IPS-18a (cell line): Measurements from ENCODE around the gene UVRAG.
"Not testable (repeated sequence)": the region's sequence is repeated elsewhere in the genome, so short reads cannot be mapped to it uniquely, and the experiment has no call there.

Experiments used
- H3K27ac ChIP-seq: one replicate; pipeline ENCODE4 v1.5.1; 2013; ENCODE audit warnings: low read length
- H3K27me3 ChIP-seq: one replicate; pipeline ENCODE4 v1.6.1; 2013; ENCODE audit warnings: mild to moderate bottlenecking, low read length; ENCODE audit not compliant: control insufficient read depth, insufficient read depth
- H3K36me3 ChIP-seq: one replicate; pipeline ENCODE4 v1.6.1; 2013; ENCODE audit warnings: low read depth, low read length; ENCODE audit not compliant: control insufficient read depth
- H3K4me1 ChIP-seq: one replicate; pipeline ENCODE4 v1.6.1; 2013; ENCODE audit warnings: low read depth, low read length; ENCODE audit not compliant: control insufficient read depth
- H3K4me3 ChIP-seq: one replicate; pipeline ENCODE4 v1.5.1; 2013; ENCODE audit warnings: low read length
- H3K9ac ChIP-seq: one replicate; pipeline ENCODE4 v1.6.1; 2013; ENCODE audit warnings: mild to moderate bottlenecking, low read length, moderate library complexity
- H3K9me3 ChIP-seq: one replicate; pipeline ENCODE4 v1.6.1; 2013; ENCODE audit warnings: low read depth, low read length; ENCODE audit not compliant: control insufficient read depth

The UVRAG gene

GRCh38 chr11:75959540-75959939 is 144.5 kb downstream of the UVRAG start:
- Histone ChIP-seq H3K9me3 (no peaks in the 10 kb centered on the region), H3K4me1 (no peaks in the 10 kb centered on the region), H3K36me3 (no peaks in the 10 kb centered on the region), H3K27ac (no peak overlapping the region), H3K27me3 (no peaks in the 10 kb centered on the region), H3K9ac (no peak overlapping the region), H3K4me3 (no peak overlapping the region)

DNA sequence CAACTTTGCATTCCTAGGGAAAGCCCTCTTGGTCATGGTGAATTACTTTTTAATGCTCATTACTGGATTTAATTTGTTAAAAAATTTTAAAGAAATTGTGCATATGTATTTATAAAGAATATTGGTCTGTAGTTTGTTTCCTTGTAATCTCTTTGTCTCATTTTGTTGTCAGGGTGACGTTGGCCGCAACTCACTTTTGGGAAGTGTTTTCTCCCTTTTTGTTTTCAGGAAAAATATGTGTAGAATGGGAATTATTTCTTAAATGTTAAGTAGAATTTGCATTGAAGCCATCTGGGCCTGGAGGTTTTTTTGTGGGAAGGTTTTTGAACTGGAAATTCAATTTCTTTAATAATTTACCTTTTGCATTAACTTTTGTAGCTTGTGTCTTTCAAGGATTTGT is 149.1 kb downstream of the UVRAG start:
- Histone ChIP-seq H3K4me3 (no peak overlapping the region), H3K36me3 (no peaks in the 10 kb centered on the region), H3K9me3 (no peaks in the 10 kb centered on the region), H3K27ac (no peak overlapping the region), H3K9ac (no peak overlapping the region), H3K27me3 (no peaks in the 10 kb centered on the region), H3K4me1 (no peaks in the 10 kb centered on the region)

- H3K4me1 ChIP-seq, result no peaks in the 10 kb centered on the region
- no peaks in the 10 kb centered on the region for H3K9me3 ChIP-seq
- no peaks in the 10 kb centered on the region for H3K27me3 ChIP-seq
- no peaks in the 10 kb centered on the region for H3K36me3 ChIP-seq
- no peak overlapping the region for H3K9ac ChIP-seq
- no peak overlapping the region for H3K4me3 ChIP-seq
- H3K27ac ChIP-seq, result no peak overlapping the region
These were observed 151.7 kb downstream of the UVRAG start for GRCh38 chr11:75966537-75967287.

DNA sequence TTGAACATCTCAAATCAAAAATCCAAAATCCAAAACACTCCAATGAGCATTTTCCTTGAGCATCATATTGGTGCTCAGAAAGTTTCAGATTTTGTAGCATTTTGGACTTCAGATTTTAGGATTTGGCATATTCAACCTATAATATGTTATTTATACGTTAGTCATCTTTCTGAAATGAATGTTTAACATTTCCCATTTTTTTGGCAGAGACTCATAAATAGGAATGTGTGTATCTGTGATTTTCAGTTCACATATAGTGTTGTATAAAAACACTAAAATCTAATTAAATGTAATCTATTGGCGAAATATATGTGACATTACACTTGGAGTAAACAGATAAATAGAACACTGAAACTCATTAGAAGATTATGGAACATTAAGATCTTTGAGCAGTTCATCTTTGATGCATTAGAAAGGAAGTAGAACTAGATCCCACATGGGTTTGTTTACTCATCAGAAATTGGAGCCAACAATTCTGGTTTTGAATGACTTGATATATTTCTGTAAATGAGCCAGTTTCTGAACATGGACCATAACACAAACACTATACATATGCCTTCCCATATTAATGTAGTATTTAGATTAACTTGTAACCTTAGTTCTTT is 153.1 kb downstream of the UVRAG start:
- no peak overlapping the region for H3K9ac ChIP-seq
- no peak overlapping the region for H3K27ac ChIP-seq
- no peaks in the 10 kb centered on the region for H3K9me3 ChIP-seq
- H3K4me1 ChIP-seq, result no peaks in the 10 kb centered on the region
- no peak overlapping the region for H3K4me3 ChIP-seq
- H3K36me3 ChIP-seq, result no peaks in the 10 kb centered on the region
- no peaks in the 10 kb centered on the region for H3K27me3 ChIP-seq

- no peak overlapping the region for H3K27ac ChIP-seq
- no peak overlapping the region for H3K9ac ChIP-seq
- H3K4me1 ChIP-seq, result no peaks in the 10 kb centered on the region
These were observed 154.8 kb downstream of the UVRAG start for GRCh38 chr11:75969626-75970308.

GRCh38 chr11:75973710-75974109 is 158.7 kb downstream of the UVRAG start:
- not testable (repeated sequence) for H3K4me1 ChIP-seq, H3K4me3 ChIP-seq, H3K27me3 ChIP-seq, H3K9me3 ChIP-seq, H3K27ac ChIP-seq, H3K9ac ChIP-seq, H3K36me3 ChIP-seq

More at GRCh38 chr11:75969626-75970308, 154.8 kb downstream of the UVRAG start:
- Histone ChIP-seq H3K4me3 (no peak overlapping the region), H3K27me3 (no peaks in the 10 kb centered on the region), H3K9me3 (no peaks in the 10 kb centered on the region), H3K36me3 (no peaks in the 10 kb centered on the region)

DNA sequence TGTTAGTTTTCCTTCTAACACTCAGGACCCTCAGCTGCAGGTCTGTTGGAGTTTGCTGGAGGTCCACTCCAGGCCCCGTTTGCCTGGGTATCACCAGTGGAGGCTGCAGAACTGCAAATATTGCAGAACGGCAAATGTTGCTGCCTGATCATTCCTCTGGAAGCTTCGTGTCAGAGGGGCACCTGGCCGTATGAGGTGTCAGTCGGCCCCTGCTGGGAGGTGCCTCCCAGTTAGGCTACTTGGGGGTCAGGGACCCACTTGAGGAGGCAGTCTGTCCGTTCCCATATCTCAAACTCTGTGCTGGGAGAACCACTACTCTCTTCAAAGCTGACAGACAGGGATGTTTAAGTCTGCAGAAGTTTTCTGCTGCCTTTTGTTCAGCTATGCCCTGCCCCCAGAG is 164.1 kb downstream of the UVRAG start:
- not testable (repeated sequence) for H3K36me3 ChIP-seq, H3K9me3 ChIP-seq, H3K27me3 ChIP-seq

GRCh38 chr11:75979479-75980027 is 164.5 kb downstream of the UVRAG start:
- H3K36me3 ChIP-seq, H3K9me3 ChIP-seq, H3K4me1 ChIP-seq, H3K27me3 ChIP-seq, H3K27ac ChIP-seq: not testable (repeated sequence)
- H3K9ac ChIP-seq, result peak overlapping the region; percentile 54
- peak overlapping the region; percentile 48 for H3K4me3 ChIP-seq

More for the DNA sequence above, 164.1 kb downstream of the UVRAG start:
- H3K27ac ChIP-seq, H3K4me3 ChIP-seq, H3K4me1 ChIP-seq, H3K9ac ChIP-seq: not testable (repeated sequence)

GRCh38 chr11:75980031-75980430 is 165.0 kb downstream of the UVRAG start:
- Histone ChIP-seq H3K4me1 (no peaks in the 10 kb centered on the region), H3K27me3 (no peaks in the 10 kb centered on the region), H3K36me3 (peaks cover 11% of the 10 kb centered on the region), H3K9ac (peak overlapping the region; percentile 54), H3K4me3 (peak overlapping the region; percentile 48), H3K9me3 (no peaks in the 10 kb centered on the region), H3K27ac (no peak overlapping the region)

DNA sequence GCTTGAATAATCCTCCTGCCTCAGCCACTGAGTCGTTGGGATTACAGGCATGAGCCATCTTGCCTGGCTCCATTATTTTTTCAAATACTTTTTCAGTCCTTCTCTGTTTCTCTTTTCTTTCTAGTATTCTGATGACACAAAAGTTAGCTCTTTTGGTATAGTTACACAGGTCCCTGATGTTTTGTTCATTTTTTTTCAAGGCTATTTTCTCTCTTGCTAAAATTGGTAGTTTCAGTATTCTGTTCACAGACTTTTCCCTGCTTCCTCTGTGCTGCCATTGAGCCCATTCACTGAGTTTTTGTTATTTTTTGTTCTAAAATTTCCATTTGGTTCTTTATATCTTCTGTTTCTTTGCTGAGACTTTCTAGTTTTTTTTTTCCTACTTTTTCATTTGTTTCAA is 166.5 kb downstream of the UVRAG start:
- Histone ChIP-seq H3K4me3 (peak overlapping the region; percentile 21), H3K4me1 (no peaks in the 10 kb centered on the region), H3K9ac (no peak overlapping the region)

GRCh38 chr11:75982309-75982708 is 167.3 kb downstream of the UVRAG start:
- no peaks in the 10 kb centered on the region for H3K4me1 ChIP-seq
- H3K9me3 ChIP-seq, result no peaks in the 10 kb centered on the region
- no peaks in the 10 kb centered on the region for H3K27me3 ChIP-seq
- H3K27ac ChIP-seq, result no peak overlapping the region
- H3K4me3 ChIP-seq, result no peak overlapping the region
- H3K36me3 ChIP-seq, result peaks cover 11% of the 10 kb centered on the region
- H3K9ac ChIP-seq, result no peak overlapping the region

More for the DNA sequence above, 166.5 kb downstream of the UVRAG start:
- Histone ChIP-seq H3K9me3 (no peaks in the 10 kb centered on the region), H3K27ac (no peak overlapping the region), H3K36me3 (peaks cover 11% of the 10 kb centered on the region), H3K27me3 (no peaks in the 10 kb centered on the region)
